ENCODE data around the gene APOBEC3B. TPM values are rescaled to one million over a fixed set of nuclear protein-coding genes. Genes with fewer than 3 reads are reported as not detected.

Gene APOBEC3B
- total RNA-seq, 2 experiments from 2014 or later, result 1.7 to 31.9 TPM

DNA sequence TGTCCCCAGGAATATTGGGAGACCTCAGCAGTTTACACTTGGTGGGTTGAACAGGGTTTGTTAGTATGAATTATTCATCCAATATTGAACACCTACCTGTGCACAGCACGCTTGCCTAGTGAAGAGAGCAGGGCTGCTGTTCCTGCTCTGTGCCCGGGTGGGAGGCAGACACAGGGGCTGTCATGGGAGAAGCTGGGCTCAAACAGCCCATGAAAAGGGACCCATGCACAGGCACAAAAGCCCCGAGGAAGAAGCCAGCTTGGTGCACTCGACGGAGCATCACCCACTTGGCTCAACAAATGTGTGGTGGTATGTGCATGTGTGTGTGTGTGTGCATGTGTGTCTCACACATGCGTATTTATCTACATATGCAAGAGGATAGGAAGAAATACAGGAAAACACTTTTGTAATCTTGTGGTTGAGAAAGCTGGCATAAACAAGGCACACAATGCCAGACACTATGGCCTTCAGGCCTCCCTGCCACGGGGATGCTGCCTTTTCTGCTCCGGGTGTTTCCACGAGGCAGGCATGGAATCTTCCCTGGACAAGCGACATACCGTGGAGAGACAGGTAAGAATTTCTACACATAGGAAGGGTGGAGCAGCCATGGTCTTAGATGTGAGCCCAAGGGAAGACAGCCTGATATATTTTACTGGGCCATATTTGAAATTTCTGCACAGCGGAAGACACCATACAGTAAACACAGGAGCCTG is 29.7 kb upstream of the APOBEC3B start:
- Histone ChIP-seq H3K4me3 (ENCODE audit: low read depth, low read length, poor library complexity, severe bottlenecking) (no peak overlapping the region), H3K9me3 (ENCODE audit: low read length) (no peaks in the 10 kb centered on the region), H3K27ac (ENCODE audit: low read depth, low read length, poor library complexity, severe bottlenecking) (no peak overlapping the region), H3K4me1 (ENCODE audit: insufficient read depth, low read length, poor library complexity, severe bottlenecking) (no peaks in the 10 kb centered on the region), H3K36me3 (ENCODE audit: insufficient read depth, low read length) (no peaks in the 10 kb centered on the region), H2AFZ (ENCODE audit: low read length) (no peak overlapping the region), H3K4me2 (ENCODE audit: low read length) (no peak overlapping the region), H3K9me2 (ENCODE audit: insufficient read depth, low read length) (no peaks in the 10 kb centered on the region), H3K79me2 (ENCODE audit: insufficient read depth, low read depth, low read length) (no peaks in the 10 kb centered on the region), H4K20me1 (ENCODE audit: insufficient read depth, low read length) (no peaks in the 10 kb centered on the region)
- CTCF ChIA-PET (ENCODE audit: unreplicated experiment), result interaction anchor here (1.1 kb wide), 1 partner anchor 18 kb away, joined by 3 read pairs; no protein-coding TSS in a partner anchor
- TF ChIP-seq, protein P1, sequence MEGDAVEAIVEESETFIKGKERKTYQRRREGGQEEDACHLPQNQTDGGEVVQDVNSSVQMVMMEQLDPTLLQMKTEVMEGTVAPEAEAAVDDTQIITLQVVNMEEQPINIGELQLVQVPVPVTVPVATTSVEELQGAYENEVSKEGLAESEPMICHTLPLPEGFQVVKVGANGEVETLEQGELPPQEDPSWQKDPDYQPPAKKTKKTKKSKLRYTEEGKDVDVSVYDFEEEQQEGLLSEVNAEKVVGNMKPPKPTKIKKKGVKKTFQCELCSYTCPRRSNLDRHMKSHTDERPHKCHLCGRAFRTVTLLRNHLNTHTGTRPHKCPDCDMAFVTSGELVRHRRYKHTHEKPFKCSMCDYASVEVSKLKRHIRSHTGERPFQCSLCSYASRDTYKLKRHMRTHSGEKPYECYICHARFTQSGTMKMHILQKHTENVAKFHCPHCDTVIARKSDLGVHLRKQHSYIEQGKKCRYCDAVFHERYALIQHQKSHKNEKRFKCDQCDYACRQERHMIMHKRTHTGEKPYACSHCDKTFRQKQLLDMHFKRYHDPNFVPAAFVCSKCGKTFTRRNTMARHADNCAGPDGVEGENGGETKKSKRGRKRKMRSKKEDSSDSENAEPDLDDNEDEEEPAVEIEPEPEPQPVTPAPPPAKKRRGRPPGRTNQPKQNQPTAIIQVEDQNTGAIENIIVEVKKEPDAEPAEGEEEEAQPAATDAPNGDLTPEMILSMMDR (conservative IDR thresholded peaks at IDR 0.05; ENCODE audit: low read length), result no peak
- no peak for TF ChIP-seq EZH2phosphoT487 (IDR thresholded peaks at IDR 0.05; ENCODE audit: borderline replicate concordance, low read depth, low read length)
- no peak for DNase-seq (ENCODE audit: low spot score)
- intact Hi-C loops (cut with micrococcal nuclease; ENCODE audit: unreplicated experiment), result no loop called here
- BruUV-seq (replicated peaks), result no TSS peak
- POLR2A ChIA-PET, result interaction anchor here (0.5 to 1.2 kb wide), 2 partner anchors 21 to 243 kb away, joined by 3 to 4 read pairs; no protein-coding TSS in a partner anchor

DNA sequence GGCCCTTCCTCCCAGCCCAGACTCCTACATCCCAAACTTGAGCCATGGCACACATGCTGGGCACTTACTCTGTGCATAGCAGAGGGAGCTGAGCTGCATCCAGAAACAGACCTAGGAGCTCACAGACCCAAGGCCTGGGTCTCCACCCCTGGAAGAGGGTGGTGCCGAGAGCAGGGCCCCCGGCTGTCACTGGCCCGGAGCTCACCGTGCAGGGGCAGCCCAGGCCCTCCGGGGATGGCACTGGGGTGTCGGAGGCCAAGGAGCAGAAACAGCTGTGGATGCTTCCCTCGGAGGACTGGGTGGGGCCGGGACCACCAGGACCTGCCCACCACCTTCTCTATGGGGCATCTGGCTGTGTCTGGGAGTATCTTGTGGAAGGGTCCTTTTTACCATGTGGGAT is 29.1 kb upstream of the APOBEC3B start:
- ChIA-PET CTCF (ENCODE audit: unreplicated experiment) (no interaction called here), POLR2A (no interaction called here)
- BruUV-seq (replicated peaks), result no TSS peak
- H4K20me1 ChIP-seq (ENCODE audit: insufficient read depth, low read length), result no peaks in the 10 kb centered on the region
- no peaks in the 10 kb centered on the region for H3K4me1 ChIP-seq (ENCODE audit: insufficient read depth, low read length, poor library complexity, severe bottlenecking)
- no peak overlapping the region for H2AFZ ChIP-seq (ENCODE audit: low read length)
- H3K9me3 ChIP-seq (ENCODE audit: low read length), result no peaks in the 10 kb centered on the region
- H3K4me3 ChIP-seq (ENCODE audit: low read depth, low read length, poor library complexity, severe bottlenecking), result no peak overlapping the region
- H3K79me2 ChIP-seq (ENCODE audit: insufficient read depth, low read depth, low read length), result no peaks in the 10 kb centered on the region
- no peak for DNase-seq (ENCODE audit: low spot score)
- intact Hi-C loops (cut with micrococcal nuclease; ENCODE audit: unreplicated experiment), result no loop called here
- H3K9me2 ChIP-seq (ENCODE audit: insufficient read depth, low read length), result no peaks in the 10 kb centered on the region
- H3K27ac ChIP-seq (ENCODE audit: low read depth, low read length, poor library complexity, severe bottlenecking), result no peak overlapping the region
- H3K4me2 ChIP-seq (ENCODE audit: low read length), result no peak overlapping the region
- no peak for TF ChIP-seq EZH2phosphoT487 (IDR thresholded peaks at IDR 0.05; ENCODE audit: borderline replicate concordance, low read depth, low read length)
- TF ChIP-seq, protein P1 (conservative IDR thresholded peaks at IDR 0.05; ENCODE audit: low read length), result no peak
- no peaks in the 10 kb centered on the region for H3K36me3 ChIP-seq (ENCODE audit: insufficient read depth, low read length)

Data from OCI-LY7 (cell line).